SH-SY5Y (cell line): Measurements from ENCODE around the gene MAP4K3.

Experiments
- GATA2 ChIP-seq: IDR thresholded peaks from 2 replicates; pipeline ENCODE4 v1.6.1; 2011; ENCODE audit warnings: mild to moderate bottlenecking, low read depth, low read length
- GATA3 ChIP-seq: IDR thresholded peaks from 2 replicates; pipeline ENCODE4 v1.6.1; 2011; ENCODE audit warnings: low read depth, mild to moderate bottlenecking, low read length, moderate library complexity

DNA sequence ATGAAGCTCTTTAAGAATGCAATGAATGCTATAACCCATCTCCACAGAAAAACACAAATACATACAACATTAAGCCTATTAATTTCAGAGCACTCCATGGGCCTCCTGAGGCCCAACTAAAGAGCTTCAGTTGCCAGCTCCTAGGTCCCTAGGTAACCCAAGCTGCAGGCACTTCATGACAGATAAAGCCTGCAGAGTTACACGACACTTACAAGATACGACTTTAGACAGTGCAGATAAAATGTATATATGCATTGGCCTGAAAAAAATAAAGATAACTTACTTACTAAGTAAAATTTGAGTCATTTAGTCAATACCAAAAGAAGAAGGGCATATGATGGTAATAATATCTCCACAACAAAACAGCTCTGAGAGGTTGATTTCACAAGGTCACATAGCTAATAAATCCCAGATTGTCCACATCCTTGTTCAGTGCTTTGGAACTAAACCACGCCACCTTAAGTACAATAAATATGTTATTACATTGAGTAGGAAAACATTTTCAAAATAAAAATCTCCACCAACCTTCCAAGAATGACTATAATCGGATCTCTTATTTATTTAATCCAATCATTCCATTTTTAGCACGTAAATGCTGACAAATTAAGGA is 3.4 kb downstream of the MAP4K3 start:
- no peak for TF ChIP-seq GATA2
- no peak for TF ChIP-seq GATA3
